ENCODE measurements around the gene BMP7.
"Not testable (repeated sequence)": the region's sequence is repeated elsewhere in the genome, so short reads cannot be mapped to it uniquely, and the experiment has no call there.

The BMP7 gene

GRCh38 chr20:57248132-57248797, 18.2 kb downstream of the BMP7 start:
- DNase-seq, result no peak

GRCh38 chr20:57247292-57247965, 19.0 kb downstream of the BMP7 start:
- no peak for DNase-seq

GRCh38 chr20:57245997-57246396, 20.4 kb downstream of the BMP7 start:
- no peak for DNase-seq

GRCh38 chr20:57244627-57245214, 21.7 kb downstream of the BMP7 start:
- DNase-seq, result no peak

- no peak for DNase-seq
Observed at GRCh38 chr20:57244221-57244585, 22.2 kb downstream of the BMP7 start.

GRCh38 chr20:57243480-57244220, 22.8 kb downstream of the BMP7 start:
- DNase-seq, result no peak

- DNase-seq, result no peak
Observed at GRCh38 chr20:57242414-57242813, 24.0 kb downstream of the BMP7 start.

GRCh38 chr20:57241363-57241991, 25.0 kb downstream of the BMP7 start:
- no peak for DNase-seq

GRCh38 chr20:57240581-57241362, 25.7 kb downstream of the BMP7 start:
- no peak for DNase-seq

- DNase-seq, result not testable (repeated sequence)
Observed at GRCh38 chr20:57239725-57240124, 26.7 kb downstream of the BMP7 start.

- DNase-seq, result not testable (repeated sequence)
Observed at GRCh38 chr20:57239324-57239723, 27.1 kb downstream of the BMP7 start.

GRCh38 chr20:57238089-57238488, 28.4 kb downstream of the BMP7 start:
- no peak for DNase-seq

GRCh38 chr20:57237585-57237953, 28.9 kb downstream of the BMP7 start:
- DNase-seq, result no peak

- no peak for DNase-seq
Observed at GRCh38 chr20:57236813-57237584, 29.4 kb downstream of the BMP7 start.

- no peak for DNase-seq
Observed at GRCh38 chr20:57234556-57235251, 31.7 kb downstream of the BMP7 start.

- no peak for DNase-seq
Observed at GRCh38 chr20:57231951-57232428, 34.5 kb downstream of the BMP7 start.

- DNase-seq, result no peak
Observed at GRCh38 chr20:57231161-57231560, 35.3 kb downstream of the BMP7 start.

- DNase-seq, result no peak
Observed at GRCh38 chr20:57230247-57230646, 36.2 kb downstream of the BMP7 start.

- DNase-seq, result no peak
Observed at GRCh38 chr20:57229490-57229889, 37.0 kb downstream of the BMP7 start.

GRCh38 chr20:57225830-57226229, 40.6 kb downstream of the BMP7 start:
- DNase-seq, result no peak

GRCh38 chr20:57225197-57225733, 41.2 kb downstream of the BMP7 start:
- no peak for DNase-seq

Data from NCI-H2171 (cell line).